HepG2 (cell line): ENCODE results near the gene PLA2G2A. TPM values are rescaled to one million over a fixed set of nuclear protein-coding genes. Genes with fewer than 3 reads are reported as not detected.

Experiments used
- BRD4 ChIP-seq: sonication (generic); formaldehyde crosslinking; IDR thresholded peaks from 2 replicates; pipeline ENCODE4 v1.4.0; 2020; ENCODE audit warnings: missing genetic modification reagents
- DPF2 ChIP-seq: sonication (generic); formaldehyde crosslinking; IDR thresholded peaks from 2 replicates; pipeline ENCODE4 v1.4.0; 2020; ENCODE audit warnings: mild to moderate bottlenecking, low read depth, missing genetic modification reagents, borderline replicate concordance
- ELF4 ChIP-seq: sonication (generic); formaldehyde crosslinking; IDR thresholded peaks from 2 replicates; pipeline ENCODE4 v1.5.0; 2020; ENCODE audit warnings: missing genetic modification reagents, mild to moderate bottlenecking, moderate library complexity, borderline replicate concordance
- FIP1L1 ChIP-seq: fragments of 200-400 bp; formaldehyde crosslinking; IDR thresholded peaks from 2 replicates; pipeline ENCODE4 v1.6.1; 2018; ENCODE audit warnings: low read depth, mild to moderate bottlenecking, low read length, moderate library complexity, borderline replicate concordance; ENCODE audit not compliant: insufficient read depth
- HDAC1 ChIP-seq: sonication (generic); formaldehyde crosslinking; IDR thresholded peaks from 2 replicates; pipeline ENCODE4 v1.5.1; 2020; ENCODE audit warnings: mild to moderate bottlenecking, missing genetic modification reagents
- HHEX ChIP-seq: IDR thresholded peaks from 2 replicates; pipeline ENCODE4 v1.6.1; 2016; ENCODE audit warnings: control low read depth
- HNF1B ChIP-seq: sonication (generic); formaldehyde crosslinking; IDR thresholded peaks from 2 replicates; pipeline ENCODE4 v1.5.1; 2020; ENCODE audit warnings: mild to moderate bottlenecking, moderate library complexity, missing genetic modification reagents
- IRF9 ChIP-seq: sonication (generic); formaldehyde crosslinking; IDR thresholded peaks from 2 replicates; pipeline ENCODE4 v1.8.0; 2022; ENCODE audit warnings: missing genetic modification reagents, mild to moderate bottlenecking, borderline replicate concordance
- KLF6 ChIP-seq: IDR thresholded peaks from 2 replicates; pipeline ENCODE4 v1.8.0; 2016; ENCODE audit warnings: missing biosample characterization, missing genetic modification reagents
- MXD4 ChIP-seq: IDR thresholded peaks from 2 replicates; pipeline ENCODE4 v1.6.1; 2016; ENCODE audit warnings: mild to moderate bottlenecking, missing biosample characterization, missing genetic modification reagents
- NFKB2 ChIP-seq: sonication (generic); formaldehyde crosslinking; IDR thresholded peaks from 2 replicates; pipeline ENCODE4 v1.4.0; 2020; ENCODE audit warnings: missing genetic modification reagents, borderline replicate concordance
- NKX3-1 ChIP-seq: sonication (generic); formaldehyde crosslinking; IDR thresholded peaks from 2 replicates; pipeline ENCODE4 v1.5.0; 2020; ENCODE audit warnings: missing genetic modification reagents
- PAX8 ChIP-seq: sonication (generic); formaldehyde crosslinking; IDR thresholded peaks from 2 replicates; pipeline ENCODE4 v1.8.0; 2022; ENCODE audit warnings: mild to moderate bottlenecking, missing genetic modification reagents, borderline replicate concordance
- REL ChIP-seq: sonication (generic); formaldehyde crosslinking; conservative IDR thresholded peaks from 2 replicates; pipeline ENCODE4 v1.8.0; 2022; ENCODE audit warnings: mild to moderate bottlenecking, missing genetic modification reagents, moderate library complexity
- SIX1 ChIP-seq: sonication (generic); formaldehyde crosslinking; IDR thresholded peaks from 2 replicates; pipeline ENCODE4 v1.4.0; 2020; ENCODE audit warnings: missing genetic modification reagents, borderline replicate concordance
- SOX5 ChIP-seq: IDR thresholded peaks from 2 replicates; pipeline ENCODE4 v1.6.1; 2016; ENCODE audit warnings: borderline replicate concordance
- TFDP2 ChIP-seq: sonication (generic); formaldehyde crosslinking; IDR thresholded peaks from 2 replicates; pipeline ENCODE4 v1.4.0; 2020; ENCODE audit warnings: missing genetic modification reagents
- ZFP41 ChIP-seq: sonication (generic); formaldehyde crosslinking; IDR thresholded peaks from 2 replicates; pipeline ENCODE4 v1.4.0; 2020; ENCODE audit warnings: mild to moderate bottlenecking, missing genetic modification reagents, borderline replicate concordance
- ZKSCAN8 ChIP-seq: IDR thresholded peaks from 2 replicates; pipeline ENCODE4 v1.6.1; 2016; ENCODE audit warnings: borderline replicate concordance, missing genetic modification reagents, missing compliant biosample characterization
- ZNF12 ChIP-seq: sonication (generic); formaldehyde crosslinking; IDR thresholded peaks from 2 replicates; pipeline ENCODE4 v1.5.0; 2020; ENCODE audit warnings: missing genetic modification reagents
- ZNF383 ChIP-seq: sonication (generic); formaldehyde crosslinking; IDR thresholded peaks from 2 replicates; pipeline ENCODE4 v1.4.0; 2020; ENCODE audit warnings: missing genetic modification reagents, mild to moderate bottlenecking, borderline replicate concordance
- ZNF501 ChIP-seq: sonication (generic); formaldehyde crosslinking; IDR thresholded peaks from 2 replicates; pipeline ENCODE4 v1.5.1; 2020; ENCODE audit warnings: mild to moderate bottlenecking, moderate library complexity, missing genetic modification reagents
- ZNF552 ChIP-seq: sonication (generic); formaldehyde crosslinking; IDR thresholded peaks from 2 replicates; pipeline ENCODE4 v1.9.0; 2022; ENCODE audit warnings: missing genetic modification reagents, mild to moderate bottlenecking, borderline replicate concordance
- ZNF766 ChIP-seq: sonication (generic); formaldehyde crosslinking; IDR thresholded peaks from 2 replicates; pipeline ENCODE4 v1.5.0; 2020; ENCODE audit warnings: missing genetic modification reagents, borderline replicate concordance
- ZNF782 ChIP-seq: sonication (generic); formaldehyde crosslinking; IDR thresholded peaks from 2 replicates; pipeline ENCODE4 v1.4.0; 2020; ENCODE audit warnings: missing genetic modification reagents, mild to moderate bottlenecking, borderline replicate concordance
- polyA plus RNA-seq, 8 experiments: library from polyadenylated mRNA; depleted of rRNA in 3 of 8; stranded (reverse) in 7 of 8; unstranded in 1 of 8; fragments of >200 nt; fragmentation: Illumina TruSeq in 4 of 8; extraction: Trizol in 4 of 8; gene quantifications; 2 replicates each; pipeline versions ENCODE4 v1.2.1 to v1.2.3, GENCODE V29; 2011 to 2016; ENCODE audit warnings: low read depth in 4 of 8, missing spikeins in 1 of 8, mixed read lengths in 1 of 8; ENCODE audit not compliant: insufficient read depth in 1 of 8
- total RNA-seq, 5 experiments: library from RNA; depleted of rRNA; stranded (reverse); fragments of >200 nt; fragmentation: Illumina TruSeq; extraction: Trizol; gene quantifications; 2 replicates each; pipeline ENCODE4 v1.2.3, GENCODE V29; 2016; ENCODE audit warnings: low read depth in 1 of 5

Gene PLA2G2A
- total and polyA plus RNA-seq, 2 of the 13 experiments (the other 11 are each of a cell fraction or from before 2014, with no cell fraction given), result 0.35 to 30.3 TPM

GRCh38 chr1:19981507-19982312, 2.3 kb upstream of the PLA2G2A start (continued):
- TF ChIP-seq ELF4 (CRISPR knock-in tag) (no peak), HDAC1 (no peak; the same call in 1 of the 2 replicates), NKX3-1 (CRISPR knock-in tag) (no peak), ZFP41 (CRISPR knock-in tag) (no peak), ZNF12 (CRISPR knock-in tag) (no peak), ZNF782 (no peak), ZKSCAN8 (peak; percentile 79; the same call in 1 of the 2 replicates), PAX8 (CRISPR knock-in tag) (no peak), FIP1L1 (no peak), DPF2 (CRISPR knock-in tag) (no peak), ZNF766 (CRISPR knock-in tag) (no peak), BRD4 (CRISPR knock-in tag) (no peak), MXD4 (CRISPR knock-in tag) (no peak), NFKB2 (CRISPR knock-in tag) (no peak), HNF1B (no peak), IRF9 (CRISPR knock-in tag) (no peak), KLF6 (CRISPR knock-in tag) (no peak), TFDP2 (CRISPR knock-in tag) (no peak), HHEX (CRISPR knock-in tag) (no peak), ZNF552 (CRISPR knock-in tag) (no peak), SOX5 (peak; percentile 61; the same call in 1 of the 2 replicates), ZNF501 (CRISPR knock-in tag) (no peak), SIX1 (no peak), ZNF383 (no peak), REL (CRISPR knock-in tag) (no peak)
